ENCODE data around the gene SLC26A2. TPM values are rescaled to one million over a fixed set of nuclear protein-coding genes. Genes with fewer than 3 reads are reported as not detected.
"Not testable (repeated sequence)": the region's sequence is repeated elsewhere in the genome, so short reads cannot be mapped to it uniquely, and the experiment has no call there.

SLC26A2 gene
- total RNA-seq, 1 experiment from 2014 or later, result 34.6 TPM

DNA sequence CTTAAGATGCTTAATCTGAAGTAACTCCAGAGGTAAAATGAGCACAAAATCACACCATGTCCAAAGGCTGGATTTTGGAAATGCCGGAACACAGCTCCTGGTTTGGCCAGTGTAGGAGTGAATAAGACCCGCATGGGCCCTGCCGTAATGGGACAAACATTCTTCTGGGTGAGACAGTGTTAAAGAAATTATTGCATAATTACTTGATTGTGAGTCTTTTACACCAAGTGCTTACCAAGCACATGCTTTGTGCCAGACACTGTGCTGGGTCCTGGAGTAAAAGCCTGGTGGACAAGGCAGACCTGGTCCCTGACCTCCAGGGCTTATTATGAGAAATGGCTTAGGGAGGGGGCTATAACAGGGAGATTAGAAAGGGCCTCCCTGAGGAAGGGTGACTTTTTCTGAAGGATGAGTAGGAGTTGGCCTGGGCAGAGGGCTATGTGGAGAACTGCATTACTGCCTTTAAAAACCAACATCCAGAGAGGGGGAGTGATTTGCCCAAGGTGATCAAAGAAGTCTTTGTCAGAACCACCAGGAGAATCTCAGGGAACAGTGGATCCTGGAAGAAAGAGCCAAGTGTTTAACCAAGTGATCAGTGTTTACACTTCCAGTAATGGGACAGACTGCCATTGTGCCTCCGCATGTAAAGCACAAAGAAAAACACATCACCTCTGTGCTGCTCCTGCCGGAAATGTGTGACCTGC lies 19.5 kb upstream of the SLC26A2 start:
- CTCF ChIA-PET, result no interaction called here
- Mint-ChIP-seq H3K27me3 (ENCODE audit: unreplicated experiment) (no peaks in the 10 kb centered on the region), H3K9me3 (ENCODE audit: low read depth, unreplicated experiment) (no peaks in the 10 kb centered on the region), H3K27ac (ENCODE audit: unreplicated experiment) (peak overlapping the region; percentile 88), H3K4me1 (ENCODE audit: low read depth, unreplicated experiment) (peaks cover 76% of the 10 kb centered on the region), H3K36me3 (ENCODE audit: insufficient read depth, unreplicated experiment) (peaks cover 22% of the 10 kb centered on the region), H3K4me3 (ENCODE audit: low read depth, unreplicated experiment) (no peak overlapping the region)
- intact Hi-C loops (cut with micrococcal nuclease; ENCODE audit: unreplicated experiment), result no loop called here
- DNase-seq, result peak; percentile 55
- TF ChIP-seq, protein P1, sequence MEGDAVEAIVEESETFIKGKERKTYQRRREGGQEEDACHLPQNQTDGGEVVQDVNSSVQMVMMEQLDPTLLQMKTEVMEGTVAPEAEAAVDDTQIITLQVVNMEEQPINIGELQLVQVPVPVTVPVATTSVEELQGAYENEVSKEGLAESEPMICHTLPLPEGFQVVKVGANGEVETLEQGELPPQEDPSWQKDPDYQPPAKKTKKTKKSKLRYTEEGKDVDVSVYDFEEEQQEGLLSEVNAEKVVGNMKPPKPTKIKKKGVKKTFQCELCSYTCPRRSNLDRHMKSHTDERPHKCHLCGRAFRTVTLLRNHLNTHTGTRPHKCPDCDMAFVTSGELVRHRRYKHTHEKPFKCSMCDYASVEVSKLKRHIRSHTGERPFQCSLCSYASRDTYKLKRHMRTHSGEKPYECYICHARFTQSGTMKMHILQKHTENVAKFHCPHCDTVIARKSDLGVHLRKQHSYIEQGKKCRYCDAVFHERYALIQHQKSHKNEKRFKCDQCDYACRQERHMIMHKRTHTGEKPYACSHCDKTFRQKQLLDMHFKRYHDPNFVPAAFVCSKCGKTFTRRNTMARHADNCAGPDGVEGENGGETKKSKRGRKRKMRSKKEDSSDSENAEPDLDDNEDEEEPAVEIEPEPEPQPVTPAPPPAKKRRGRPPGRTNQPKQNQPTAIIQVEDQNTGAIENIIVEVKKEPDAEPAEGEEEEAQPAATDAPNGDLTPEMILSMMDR (IDR thresholded peaks at IDR 0.05; ENCODE audit: unreplicated experiment), result no peak
- BruUV-seq (replicated peaks), result no TSS peak

- DNase-seq, result no peak
- Mint-ChIP-seq H3K9me3 (ENCODE audit: low read depth, unreplicated experiment) (no peaks in the 10 kb centered on the region), H3K4me3 (ENCODE audit: low read depth, unreplicated experiment) (no peak overlapping the region), H3K27me3 (ENCODE audit: unreplicated experiment) (no peaks in the 10 kb centered on the region), H3K4me1 (ENCODE audit: low read depth, unreplicated experiment) (peaks cover 69% of the 10 kb centered on the region), H3K36me3 (ENCODE audit: insufficient read depth, unreplicated experiment) (peaks cover 22% of the 10 kb centered on the region), H3K27ac (ENCODE audit: unreplicated experiment) (peak overlapping the region; percentile 88)
- CTCF ChIA-PET, result no interaction called here
- intact Hi-C loops (cut with micrococcal nuclease; ENCODE audit: unreplicated experiment), result no loop called here
- BruUV-seq (replicated peaks), result no TSS peak
- TF ChIP-seq, protein P1 (IDR thresholded peaks at IDR 0.05; ENCODE audit: unreplicated experiment), result no peak
Observed at GRCh38 chr5:149941795-149942194, 18.8 kb upstream of the SLC26A2 start.

DNA sequence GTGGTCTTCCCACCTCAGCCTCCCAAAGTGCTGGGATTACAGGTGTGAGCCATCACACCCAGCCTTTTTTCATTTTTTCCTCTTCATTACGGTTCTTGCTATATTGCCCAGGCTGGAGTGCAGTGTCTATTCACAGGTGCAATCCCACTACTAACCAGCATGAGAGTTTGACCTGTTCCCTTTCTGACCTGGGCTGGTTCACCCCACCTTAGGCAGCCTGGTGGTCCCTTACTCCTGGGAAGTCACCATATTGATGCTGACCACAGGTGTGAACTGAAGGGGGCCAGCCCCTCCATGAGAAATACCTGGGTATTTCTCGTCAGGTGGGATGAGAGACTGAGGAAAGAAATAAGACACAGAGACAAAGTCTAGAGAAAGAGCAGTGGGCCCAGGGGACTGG lies 18.4 kb upstream of the SLC26A2 start:
- H3K4me3 Mint-ChIP-seq (ENCODE audit: low read depth, unreplicated experiment), result no peak overlapping the region
- H3K27ac Mint-ChIP-seq (ENCODE audit: unreplicated experiment), result peak overlapping the region; percentile 88
- DNase-seq, result no peak
- H3K27me3 Mint-ChIP-seq (ENCODE audit: unreplicated experiment), result no peaks in the 10 kb centered on the region
- intact Hi-C loops (cut with micrococcal nuclease; ENCODE audit: unreplicated experiment), result no loop called here
- peaks cover 22% of the 10 kb centered on the region for H3K36me3 Mint-ChIP-seq (ENCODE audit: insufficient read depth, unreplicated experiment)
- BruUV-seq (replicated peaks), result no TSS peak
- H3K4me1 Mint-ChIP-seq (ENCODE audit: low read depth, unreplicated experiment), result peaks cover 65% of the 10 kb centered on the region
- H3K9me3 Mint-ChIP-seq (ENCODE audit: low read depth, unreplicated experiment), result no peaks in the 10 kb centered on the region
- CTCF ChIA-PET, result no interaction called here
- TF ChIP-seq, protein P1 (IDR thresholded peaks at IDR 0.05; ENCODE audit: unreplicated experiment), result no peak

- DNase-seq; intact Hi-C loops (cut with micrococcal nuclease; ENCODE audit: unreplicated experiment); CTCF ChIA-PET; H3K27me3 Mint-ChIP-seq (ENCODE audit: unreplicated experiment); H3K27ac Mint-ChIP-seq (ENCODE audit: unreplicated experiment); H3K4me3 Mint-ChIP-seq (ENCODE audit: low read depth, unreplicated experiment); H3K9me3 Mint-ChIP-seq (ENCODE audit: low read depth, unreplicated experiment); BruUV-seq (replicated peaks): not testable (repeated sequence)
- H3K4me1 Mint-ChIP-seq (ENCODE audit: low read depth, unreplicated experiment), result peaks cover 59% of the 10 kb centered on the region
- peaks cover 22% of the 10 kb centered on the region for H3K36me3 Mint-ChIP-seq (ENCODE audit: insufficient read depth, unreplicated experiment)
Observed at GRCh38 chr5:149942741-149943169, 17.8 kb upstream of the SLC26A2 start.

DNA sequence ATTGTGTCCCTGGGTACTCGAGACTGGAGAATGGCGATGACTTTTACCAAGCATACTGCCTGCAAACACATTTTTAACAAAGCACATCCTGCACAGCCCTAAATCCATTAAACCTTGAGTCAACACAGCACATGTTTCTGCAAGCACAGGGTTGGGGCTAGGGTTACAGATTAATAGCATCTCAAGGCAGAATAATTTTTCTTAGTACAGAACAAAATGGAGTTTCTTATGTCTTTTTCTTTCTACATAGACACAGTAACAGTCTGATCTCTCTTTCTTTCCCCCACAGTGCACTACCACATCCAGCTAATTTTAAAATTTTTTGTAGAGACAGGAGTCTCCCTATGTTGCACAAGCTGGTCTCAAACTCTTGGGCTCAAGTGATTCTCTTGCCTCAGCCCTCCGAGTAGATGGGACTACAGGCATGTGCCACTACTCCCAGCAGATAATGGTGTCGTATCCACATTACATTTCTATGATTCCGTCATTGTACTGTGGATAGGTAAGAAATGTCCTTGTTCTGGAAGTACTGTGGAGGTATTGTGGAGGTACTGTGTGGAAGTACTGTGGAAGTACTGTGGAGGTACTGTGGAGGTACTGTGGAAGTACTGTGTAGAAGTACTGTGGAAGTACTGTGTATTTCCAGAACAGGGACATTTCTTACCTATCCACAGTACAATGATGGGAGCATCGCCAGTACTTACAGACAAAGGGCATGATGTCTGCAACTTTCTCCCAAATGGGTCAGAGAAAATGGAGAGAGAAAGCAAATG lies 17.2 kb upstream of the SLC26A2 start:
- CTCF ChIA-PET; intact Hi-C loops (cut with micrococcal nuclease; ENCODE audit: unreplicated experiment); H3K4me3 Mint-ChIP-seq (ENCODE audit: low read depth, unreplicated experiment); BruUV-seq (replicated peaks); H3K27ac Mint-ChIP-seq (ENCODE audit: unreplicated experiment); H3K9me3 Mint-ChIP-seq (ENCODE audit: low read depth, unreplicated experiment); DNase-seq; H3K27me3 Mint-ChIP-seq (ENCODE audit: unreplicated experiment): not testable (repeated sequence)
- peaks cover 55% of the 10 kb centered on the region for H3K4me1 Mint-ChIP-seq (ENCODE audit: low read depth, unreplicated experiment)
- H3K36me3 Mint-ChIP-seq (ENCODE audit: insufficient read depth, unreplicated experiment), result peaks cover 18% of the 10 kb centered on the region

Measured in Calu3 (cell line).